ENCODE results near the gene MYEOV.

GRCh38 chr11:69313992-69314391 is 20.0 kb downstream of the MYEOV start:
- TF ChIP-seq EZH2 (IDR thresholded peaks at IDR 0.05; ENCODE audit: low read depth) (no peak), CTCF (conservative IDR thresholded peaks at IDR 0.05) (no peak)
